Endothelial cell (in vitro differentiated cells): ENCODE data around the gene SH3PXD2A. TPM values are rescaled to one million over a fixed set of nuclear protein-coding genes. Genes with fewer than 3 reads are reported as not detected.
"Not testable (repeated sequence)": the region's sequence is repeated elsewhere in the genome, so short reads cannot be mapped to it uniquely, and the experiment has no call there.

Source experiments
- DNase-seq: peaks from one replicate; pipeline ENCODE4 v3.0.0; 2021; ENCODE audit warnings: low spot score
- H3K27ac Mint-ChIP-seq: one replicate; pipeline ENCODE4 v1.8.0; 2021; ENCODE audit warnings: mixed read lengths, inconsistent platforms; ENCODE audit not compliant: unreplicated experiment
- H3K27me3 Mint-ChIP-seq: one replicate; pipeline ENCODE4 v1.8.0; 2021; ENCODE audit warnings: mild to moderate bottlenecking, moderate library complexity, mixed read lengths, inconsistent platforms; ENCODE audit not compliant: unreplicated experiment
- H3K36me3 Mint-ChIP-seq: one replicate; pipeline ENCODE4 v1.8.0; 2021; ENCODE audit warnings: mild to moderate bottlenecking, low read depth, mixed read lengths, inconsistent platforms; ENCODE audit not compliant: unreplicated experiment
- H3K4me1 Mint-ChIP-seq: one replicate; pipeline ENCODE4 v1.8.0; 2021; ENCODE audit warnings: mild to moderate bottlenecking, mixed read lengths, inconsistent platforms; ENCODE audit not compliant: unreplicated experiment
- H3K4me3 Mint-ChIP-seq: one replicate; pipeline ENCODE4 v1.8.0; 2021; ENCODE audit warnings: mild to moderate bottlenecking, mixed read lengths, inconsistent platforms; ENCODE audit not compliant: unreplicated experiment
- H3K9me3 Mint-ChIP-seq: one replicate; pipeline ENCODE4 v1.8.0; 2021; ENCODE audit warnings: mixed read lengths, inconsistent platforms; ENCODE audit not compliant: unreplicated experiment
- CTCF ChIP-seq: fragments of 200-600 bp; sonication (generic); IDR thresholded peaks from one replicate; pipeline ENCODE4 v1.5.0; 2021; ENCODE audit warnings: antibody characterized with exemption; ENCODE audit not compliant: unreplicated experiment
- total RNA-seq: library from RNA; stranded (reverse); fragmentation: NEBNext Ultra II Directional; extraction: Animal tissue kit (Norgen Biotek cat#: 25700); gene quantifications from one replicate; pipeline ENCODE4 v1.2.1, GENCODE V29; 2021; ENCODE audit not compliant: unreplicated experiment

Gene SH3PXD2A
- total RNA-seq, 1 donor from 2014 or later: 59.9 TPM

GRCh38 chr10:103612462-103613365 lies 242.7 kb downstream of the SH3PXD2A start:
- Mint-ChIP-seq H3K9me3 (no peaks in the 10 kb centered on the region), H3K27me3 (peaks cover 19% of the 10 kb centered on the region), H3K27ac (no peak overlapping the region), H3K4me1 (peaks cover 19% of the 10 kb centered on the region), H3K4me3 (no peak overlapping the region), H3K36me3 (peaks cover 66% of the 10 kb centered on the region)
- TF ChIP-seq CTCF: no peak
- DNase-seq: no peak

- no peak for TF ChIP-seq CTCF
- Mint-ChIP-seq H3K27me3 (peaks cover 15% of the 10 kb centered on the region), H3K27ac (no peak overlapping the region), H3K9me3 (no peaks in the 10 kb centered on the region), H3K36me3 (peaks cover 63% of the 10 kb centered on the region), H3K4me1 (peaks cover 11% of the 10 kb centered on the region), H3K4me3 (peak overlapping the region; percentile 31)
- DNase-seq: no peak
Observed at GRCh38 chr10:103610921-103611511, 244.4 kb downstream of the SH3PXD2A start.

- no peak overlapping the region for H3K4me3 Mint-ChIP-seq
- no peak for TF ChIP-seq CTCF
- H3K27me3 Mint-ChIP-seq: peaks cover 15% of the 10 kb centered on the region
- peaks cover 6% of the 10 kb centered on the region for H3K4me1 Mint-ChIP-seq
- H3K36me3 Mint-ChIP-seq: peaks cover 66% of the 10 kb centered on the region
- no peak overlapping the region for H3K27ac Mint-ChIP-seq
- H3K9me3 Mint-ChIP-seq: no peaks in the 10 kb centered on the region
- no peak for DNase-seq
Observed at GRCh38 chr10:103610083-103610472, 245.3 kb downstream of the SH3PXD2A start.

GRCh38 chr10:103609231-103610082 lies 245.9 kb downstream of the SH3PXD2A start:
- TF ChIP-seq CTCF: no peak
- Mint-ChIP-seq H3K27ac (no peak overlapping the region), H3K4me1 (peaks cover 2% of the 10 kb centered on the region), H3K4me3 (peak overlapping the region; percentile 79), H3K36me3 (peaks cover 65% of the 10 kb centered on the region), H3K9me3 (no peaks in the 10 kb centered on the region), H3K27me3 (peaks cover 15% of the 10 kb centered on the region)
- DNase-seq: no peak

- peaks cover 56% of the 10 kb centered on the region for H3K36me3 Mint-ChIP-seq
- H3K9me3 Mint-ChIP-seq, DNase-seq, H3K27me3 Mint-ChIP-seq, H3K4me3 Mint-ChIP-seq, H3K4me1 Mint-ChIP-seq, H3K27ac Mint-ChIP-seq: not testable (repeated sequence)
Observed at GRCh38 chr10:103608056-103608455, 247.3 kb downstream of the SH3PXD2A start.

- not testable (repeated sequence) for H3K4me1 Mint-ChIP-seq, H3K9me3 Mint-ChIP-seq, H3K27ac Mint-ChIP-seq, DNase-seq, H3K4me3 Mint-ChIP-seq
- Mint-ChIP-seq H3K27me3 (peaks cover 11% of the 10 kb centered on the region), H3K36me3 (peaks cover 60% of the 10 kb centered on the region)
Observed at GRCh38 chr10:103607051-103607450, 248.3 kb downstream of the SH3PXD2A start.

- not testable (repeated sequence) for H3K27me3 Mint-ChIP-seq, H3K27ac Mint-ChIP-seq, H3K4me3 Mint-ChIP-seq, H3K9me3 Mint-ChIP-seq, H3K4me1 Mint-ChIP-seq, DNase-seq
- H3K36me3 Mint-ChIP-seq: peaks cover 50% of the 10 kb centered on the region
Observed at GRCh38 chr10:103606097-103606438, 249.3 kb downstream of the SH3PXD2A start.
